HepG2 (cell line): Measurements from ENCODE around the gene ABCB4. TPM values are rescaled to one million over a fixed set of nuclear protein-coding genes. Genes with fewer than 3 reads are reported as not detected.

ENCODE experiments used
- AHR ChIP-seq: IDR thresholded peaks from 2 replicates; pipeline ENCODE4 v1.6.1; 2018; ENCODE audit warnings: missing genetic modification reagents, missing compliant biosample characterization
- AKAP8 ChIP-seq: sonication (generic); formaldehyde crosslinking; IDR thresholded peaks from 2 replicates; pipeline ENCODE4 v1.5.1; 2020; ENCODE audit warnings: mild to moderate bottlenecking, missing genetic modification reagents
- BHLHE40 ChIP-seq: IDR thresholded peaks from 2 replicates; pipeline ENCODE4 v1.6.1; 2011; ENCODE audit warnings: low read length, improper control_type of control experiment
- BRCA1 ChIP-seq: sonication (generic); formaldehyde crosslinking; IDR thresholded peaks from 2 replicates; pipeline ENCODE4 v1.4.0; 2020; ENCODE audit warnings: missing genetic modification reagents
- CREM ChIP-seq, 2 experiments: sonication (generic) in 1 of 2; formaldehyde crosslinking in 1 of 2; IDR thresholded peaks; 2 replicates each; pipeline versions ENCODE4 v1.4.0 to v1.6.1; 2016 to 2020; ENCODE audit warnings: antibody characterized with exemption in 1 of 2, mild to moderate bottlenecking in 1 of 2, missing genetic modification reagents in 1 of 2
- DNMT3B ChIP-seq: conservative IDR thresholded peaks from 2 replicates; pipeline ENCODE4 v1.6.1; 2016; ENCODE audit warnings: missing biosample characterization, control low read depth
- ELF3 ChIP-seq: IDR thresholded peaks from 2 replicates; pipeline ENCODE4 v1.6.1; 2016; ENCODE audit warnings: missing genetic modification reagents, missing compliant biosample characterization
- GZF1 ChIP-seq: sonication (generic); formaldehyde crosslinking; IDR thresholded peaks from 2 replicates; pipeline ENCODE4 v1.5.1; 2020; ENCODE audit warnings: mild to moderate bottlenecking, missing genetic modification reagents
- ISL2 ChIP-seq: sonication (generic); formaldehyde crosslinking; IDR thresholded peaks from 2 replicates; pipeline ENCODE4 v1.5.0; 2020; ENCODE audit warnings: missing genetic modification reagents
- KDM2A ChIP-seq: sonication (generic); formaldehyde crosslinking; IDR thresholded peaks from 2 replicates; pipeline ENCODE4 v1.4.0; 2020; ENCODE audit warnings: low read depth, missing genetic modification reagents, borderline replicate concordance
- MAF1 ChIP-seq: sonication (generic); formaldehyde crosslinking; IDR thresholded peaks from 2 replicates; pipeline ENCODE4 v1.5.0; 2020; ENCODE audit warnings: missing genetic modification reagents, borderline replicate concordance
- ZNF530 ChIP-seq: sonication (generic); formaldehyde crosslinking; IDR thresholded peaks from 2 replicates; pipeline ENCODE4 v1.5.0; 2020; ENCODE audit warnings: low read depth, mild to moderate bottlenecking, missing genetic modification reagents
- ZNF724P ChIP-seq: sonication (generic); formaldehyde crosslinking; IDR thresholded peaks from 2 replicates; pipeline ENCODE4 v1.8.0; 2022; ENCODE audit warnings: missing genetic modification reagents, borderline replicate concordance
- ZSCAN20 ChIP-seq: sonication (generic); formaldehyde crosslinking; IDR thresholded peaks from 2 replicates; pipeline ENCODE4 v1.4.0; 2020; ENCODE audit warnings: missing genetic modification reagents, mild to moderate bottlenecking, borderline replicate concordance
- ZSCAN25 ChIP-seq: sonication (generic); formaldehyde crosslinking; IDR thresholded peaks from 2 replicates; pipeline ENCODE4 v1.8.0; 2022; ENCODE audit warnings: mild to moderate bottlenecking, missing genetic modification reagents
- polyA plus RNA-seq, 8 experiments: library from polyadenylated mRNA; depleted of rRNA in 3 of 8; stranded (reverse) in 7 of 8; unstranded in 1 of 8; fragments of >200 nt; fragmentation: Illumina TruSeq in 4 of 8; extraction: Trizol in 4 of 8; gene quantifications; 2 replicates each; pipeline versions ENCODE4 v1.2.1 to v1.2.3, GENCODE V29; 2011 to 2016; ENCODE audit warnings: low read depth in 4 of 8, missing spikeins in 1 of 8, mixed read lengths in 1 of 8; ENCODE audit not compliant: insufficient read depth in 1 of 8
- total RNA-seq, 5 experiments: library from RNA; depleted of rRNA; stranded (reverse); fragments of >200 nt; fragmentation: Illumina TruSeq; extraction: Trizol; gene quantifications; 2 replicates each; pipeline ENCODE4 v1.2.3, GENCODE V29; 2016; ENCODE audit warnings: low read depth in 1 of 5
- TF ChIP-seq, protein P1 (sequence below): sonication (generic); formaldehyde crosslinking; IDR thresholded peaks from 2 replicates; pipeline ENCODE4 v1.4.0; 2020; ENCODE audit warnings: missing genetic modification reagents, borderline replicate concordance
- TF ChIP-seq, protein P2 (sequence below): sonication (generic); formaldehyde crosslinking; IDR thresholded peaks from 2 replicates; pipeline ENCODE4 v1.5.0; 2020; ENCODE audit warnings: mild to moderate bottlenecking, missing genetic modification reagents
- TF ChIP-seq, protein P3 (sequence below): sonication (generic); formaldehyde crosslinking; IDR thresholded peaks from 2 replicates; pipeline ENCODE4 v1.4.0; 2020; ENCODE audit warnings: missing genetic modification reagents
- TF ChIP-seq, protein P4 (sequence below): sonication (generic); formaldehyde crosslinking; IDR thresholded peaks from 2 replicates; pipeline ENCODE4 v1.8.0; 2022; ENCODE audit warnings: mild to moderate bottlenecking, missing genetic modification reagents, moderate library complexity
- TF ChIP-seq, protein P5 (sequence below): sonication (generic); formaldehyde crosslinking; IDR thresholded peaks from 2 replicates; pipeline ENCODE4 v1.8.0; 2022; ENCODE audit warnings: missing genetic modification reagents, low read depth, mild to moderate bottlenecking, borderline replicate concordance
- TF ChIP-seq, protein P6 (sequence below): IDR thresholded peaks from 2 replicates; pipeline ENCODE4 v1.6.1; 2016

Gene ABCB4
- total and polyA plus RNA-seq, 2 of the 13 experiments (the other 11 are each of a cell fraction or from before 2014, with no cell fraction given) = 18.0 to 32.4 TPM

DNA sequence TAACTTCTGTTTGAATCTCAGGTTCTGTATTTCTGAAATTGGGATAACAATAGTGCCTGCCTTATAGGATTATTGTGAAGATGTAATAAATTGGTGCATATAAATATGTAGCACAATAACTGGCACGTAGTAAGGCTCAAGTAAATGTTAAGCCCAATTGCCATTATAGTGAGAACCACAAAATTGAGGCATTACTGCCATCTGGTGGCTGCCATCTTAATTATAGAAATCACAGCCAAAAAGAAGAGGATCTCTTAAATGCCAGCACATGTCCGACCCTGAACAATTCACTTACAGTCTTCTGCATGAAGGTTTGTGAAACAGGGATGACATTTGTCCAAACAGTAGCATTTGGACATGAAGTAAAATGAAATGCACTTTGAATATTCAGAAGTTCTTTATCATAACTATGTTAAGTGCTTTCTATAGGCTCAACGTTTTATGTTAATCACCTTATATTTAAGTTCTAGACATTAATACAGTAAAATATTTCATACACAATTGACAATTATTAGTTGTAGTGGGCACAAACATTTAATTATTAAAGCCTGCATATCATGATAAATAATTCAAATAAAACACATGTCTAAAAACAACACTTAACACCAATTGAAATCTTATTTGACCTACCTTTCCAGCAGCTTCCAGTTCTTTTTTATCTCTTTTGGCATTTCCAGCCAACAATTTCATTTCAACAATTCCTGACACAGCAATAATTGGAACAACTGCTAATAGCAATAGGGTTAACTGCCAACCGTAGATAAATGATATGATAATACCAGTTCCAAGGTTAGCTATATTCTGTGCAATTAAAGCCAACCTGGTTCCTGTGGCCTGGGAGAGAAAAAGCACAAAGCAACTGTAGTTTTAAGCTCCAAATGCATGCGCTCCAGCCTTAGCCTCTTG, 58.5 kb downstream of the ABCB4 start (continued):
- TF ChIP-seq AKAP8 (CRISPR knock-in tag) = no peak
- TF ChIP-seq ZSCAN25 (CRISPR knock-in tag) = no peak
- TF ChIP-seq, protein P1, sequence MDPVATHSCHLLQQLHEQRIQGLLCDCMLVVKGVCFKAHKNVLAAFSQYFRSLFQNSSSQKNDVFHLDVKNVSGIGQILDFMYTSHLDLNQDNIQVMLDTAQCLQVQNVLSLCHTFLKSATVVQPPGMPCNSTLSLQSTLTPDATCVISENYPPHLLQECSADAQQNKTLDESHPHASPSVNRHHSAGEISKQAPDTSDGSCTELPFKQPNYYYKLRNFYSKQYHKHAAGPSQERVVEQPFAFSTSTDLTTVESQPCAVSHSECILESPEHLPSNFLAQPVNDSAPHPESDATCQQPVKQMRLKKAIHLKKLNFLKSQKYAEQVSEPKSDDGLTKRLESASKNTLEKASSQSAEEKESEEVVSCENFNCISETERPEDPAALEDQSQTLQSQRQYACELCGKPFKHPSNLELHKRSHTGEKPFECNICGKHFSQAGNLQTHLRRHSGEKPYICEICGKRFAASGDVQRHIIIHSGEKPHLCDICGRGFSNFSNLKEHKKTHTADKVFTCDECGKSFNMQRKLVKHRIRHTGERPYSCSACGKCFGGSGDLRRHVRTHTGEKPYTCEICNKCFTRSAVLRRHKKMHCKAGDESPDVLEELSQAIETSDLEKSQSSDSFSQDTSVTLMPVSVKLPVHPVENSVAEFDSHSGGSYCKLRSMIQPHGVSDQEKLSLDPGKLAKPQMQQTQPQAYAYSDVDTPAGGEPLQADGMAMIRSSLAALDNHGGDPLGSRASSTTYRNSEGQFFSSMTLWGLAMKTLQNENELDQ = no peak
- TF ChIP-seq, protein P2, sequence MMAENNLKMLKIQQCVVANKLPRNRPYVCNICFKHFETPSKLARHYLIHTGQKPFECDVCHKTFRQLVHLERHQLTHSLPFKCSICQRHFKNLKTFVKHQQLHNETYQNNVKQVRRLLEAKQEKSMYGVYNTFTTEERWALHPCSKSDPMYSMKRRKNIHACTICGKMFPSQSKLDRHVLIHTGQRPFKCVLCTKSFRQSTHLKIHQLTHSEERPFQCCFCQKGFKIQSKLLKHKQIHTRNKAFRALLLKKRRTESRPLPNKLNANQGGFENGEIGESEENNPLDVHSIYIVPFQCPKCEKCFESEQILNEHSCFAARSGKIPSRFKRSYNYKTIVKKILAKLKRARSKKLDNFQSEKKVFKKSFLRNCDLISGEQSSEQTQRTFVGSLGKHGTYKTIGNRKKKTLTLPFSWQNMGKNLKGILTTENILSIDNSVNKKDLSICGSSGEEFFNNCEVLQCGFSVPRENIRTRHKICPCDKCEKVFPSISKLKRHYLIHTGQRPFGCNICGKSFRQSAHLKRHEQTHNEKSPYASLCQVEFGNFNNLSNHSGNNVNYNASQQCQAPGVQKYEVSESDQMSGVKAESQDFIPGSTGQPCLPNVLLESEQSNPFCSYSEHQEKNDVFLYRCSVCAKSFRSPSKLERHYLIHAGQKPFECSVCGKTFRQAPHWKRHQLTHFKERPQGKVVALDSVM (CRISPR knock-in tag) = no peak
- TF ChIP-seq ELF3 (CRISPR knock-in tag) = no peak
- TF ChIP-seq KDM2A (CRISPR knock-in tag) = no peak
- TF ChIP-seq, protein P3, sequence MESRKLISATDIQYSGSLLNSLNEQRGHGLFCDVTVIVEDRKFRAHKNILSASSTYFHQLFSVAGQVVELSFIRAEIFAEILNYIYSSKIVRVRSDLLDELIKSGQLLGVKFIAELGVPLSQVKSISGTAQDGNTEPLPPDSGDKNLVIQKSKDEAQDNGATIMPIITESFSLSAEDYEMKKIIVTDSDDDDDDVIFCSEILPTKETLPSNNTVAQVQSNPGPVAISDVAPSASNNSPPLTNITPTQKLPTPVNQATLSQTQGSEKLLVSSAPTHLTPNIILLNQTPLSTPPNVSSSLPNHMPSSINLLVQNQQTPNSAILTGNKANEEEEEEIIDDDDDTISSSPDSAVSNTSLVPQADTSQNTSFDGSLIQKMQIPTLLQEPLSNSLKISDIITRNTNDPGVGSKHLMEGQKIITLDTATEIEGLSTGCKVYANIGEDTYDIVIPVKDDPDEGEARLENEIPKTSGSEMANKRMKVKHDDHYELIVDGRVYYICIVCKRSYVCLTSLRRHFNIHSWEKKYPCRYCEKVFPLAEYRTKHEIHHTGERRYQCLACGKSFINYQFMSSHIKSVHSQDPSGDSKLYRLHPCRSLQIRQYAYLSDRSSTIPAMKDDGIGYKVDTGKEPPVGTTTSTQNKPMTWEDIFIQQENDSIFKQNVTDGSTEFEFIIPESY (CRISPR knock-in tag) = no peak
- TF ChIP-seq, protein P4, sequence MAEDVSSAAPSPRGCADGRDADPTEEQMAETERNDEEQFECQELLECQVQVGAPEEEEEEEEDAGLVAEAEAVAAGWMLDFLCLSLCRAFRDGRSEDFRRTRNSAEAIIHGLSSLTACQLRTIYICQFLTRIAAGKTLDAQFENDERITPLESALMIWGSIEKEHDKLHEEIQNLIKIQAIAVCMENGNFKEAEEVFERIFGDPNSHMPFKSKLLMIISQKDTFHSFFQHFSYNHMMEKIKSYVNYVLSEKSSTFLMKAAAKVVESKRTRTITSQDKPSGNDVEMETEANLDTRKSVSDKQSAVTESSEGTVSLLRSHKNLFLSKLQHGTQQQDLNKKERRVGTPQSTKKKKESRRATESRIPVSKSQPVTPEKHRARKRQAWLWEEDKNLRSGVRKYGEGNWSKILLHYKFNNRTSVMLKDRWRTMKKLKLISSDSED = no peak
- TF ChIP-seq ZNF530 (CRISPR knock-in tag) = no peak
- TF ChIP-seq, protein P5, sequence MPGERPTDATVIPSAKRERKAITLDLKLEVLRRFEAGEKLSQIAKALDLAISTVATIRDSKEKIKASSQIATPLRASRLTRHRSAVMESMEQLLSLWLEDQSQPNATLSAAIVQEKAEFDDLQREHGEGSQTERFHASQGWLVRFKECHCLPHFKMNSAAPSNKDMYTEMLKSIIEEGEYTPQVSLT (CRISPR knock-in tag) = no peak
- no peak for TF ChIP-seq AHR (CRISPR knock-in tag)
- TF ChIP-seq BRCA1 (CRISPR knock-in tag) = no peak
- TF ChIP-seq ZSCAN20 = no peak
- TF ChIP-seq GZF1 (CRISPR knock-in tag) = no peak
- TF ChIP-seq BHLHE40 = no peak
- TF ChIP-seq ZNF724P = no peak
- TF ChIP-seq CREM (IDR thresholded peaks at IDR 0.05) = no peak
- TF ChIP-seq CREM (CRISPR knock-in tag; IDR thresholded peaks at IDR 0.05) = no peak
- TF ChIP-seq, protein P6, sequence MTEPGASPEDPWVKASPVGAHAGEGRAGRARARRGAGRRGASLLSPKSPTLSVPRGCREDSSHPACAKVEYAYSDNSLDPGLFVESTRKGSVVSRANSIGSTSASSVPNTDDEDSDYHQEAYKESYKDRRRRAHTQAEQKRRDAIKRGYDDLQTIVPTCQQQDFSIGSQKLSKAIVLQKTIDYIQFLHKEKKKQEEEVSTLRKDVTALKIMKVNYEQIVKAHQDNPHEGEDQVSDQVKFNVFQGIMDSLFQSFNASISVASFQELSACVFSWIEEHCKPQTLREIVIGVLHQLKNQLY (CRISPR knock-in tag) = no peak
- TF ChIP-seq MAF1 (CRISPR knock-in tag) = no peak
- TF ChIP-seq DNMT3B (CRISPR knock-in tag) = no peak
- TF ChIP-seq ISL2 (CRISPR knock-in tag) = no peak
